Hepatocyte (in vitro differentiated cells): ENCODE data around the gene ITGB8.

ENCODE experiments used
- CTCF ChIP-seq: fragments of 200-600 bp; sonication (generic); IDR thresholded peaks from 2 replicates; pipeline ENCODE4 v1.5.1; 2016; ENCODE audit warnings: antibody characterized with exemption, mild to moderate bottlenecking; ENCODE audit not compliant: poor library complexity
- EZH2phosphoT487 ChIP-seq: fragments of 200-600 bp; sonication (generic); IDR thresholded peaks from one replicate; pipeline ENCODE4 v1.6.1; 2018; ENCODE audit warnings: antibody characterized with exemption, mild to moderate bottlenecking, low read depth, moderate library complexity; ENCODE audit not compliant: unreplicated experiment, severe bottlenecking

GRCh38 chr7:20401861-20402746 lies 71.4 kb downstream of the ITGB8 start:
- TF ChIP-seq CTCF, result no peak
- no peak for TF ChIP-seq EZH2phosphoT487
